ENCODE measurements around the gene BUB1B. TPM values are rescaled to one million over a fixed set of nuclear protein-coding genes. Genes with fewer than 3 reads are reported as not detected.

Gene BUB1B
- polyA plus RNA-seq, 1 donor from 2014 or later: 50.0 TPM

GRCh38 chr15:40264321-40265153, 103.7 kb downstream of the BUB1B start:
- Histone ChIP-seq H3K9me3 (ENCODE audit: low read length) (no peaks in the 10 kb centered on the region), H2AFZ (ENCODE audit: low read depth, low read length) (no peak overlapping the region)

GRCh38 chr15:40265355-40265754, 104.5 kb downstream of the BUB1B start:
- Histone ChIP-seq H3K36me3 (ENCODE audit: insufficient read depth, low read length) (no peaks in the 10 kb centered on the region), H3K79me2 (replicated peaks; ENCODE audit: insufficient read depth, low read length) (no peaks in the 10 kb centered on the region), H3K9me2 (ENCODE audit: insufficient read depth, low read length) (no peaks in the 10 kb centered on the region), H3K4me3 (ENCODE audit: low read length) (no peak overlapping the region), H3K9ac (ENCODE audit: low read length) (no peak overlapping the region), H3K27ac (ENCODE audit: low read length) (no peak overlapping the region), H3K4me2 (ENCODE audit: low read length) (no peak overlapping the region), H3F3A (ENCODE audit: insufficient read depth, low read length, poor library complexity, severe bottlenecking) (no peaks in the 10 kb centered on the region), H3K27me3 (ENCODE audit: insufficient read depth, low read depth, low read length) (no peaks in the 10 kb centered on the region), H2AFZ (ENCODE audit: low read depth, low read length) (no peak overlapping the region), H4K20me1 (ENCODE audit: insufficient read depth) (no peaks in the 10 kb centered on the region), H3K9me3 (ENCODE audit: low read length) (no peaks in the 10 kb centered on the region)
- TF ChIP-seq SMC3 (conservative IDR thresholded peaks at IDR 0.05; ENCODE audit: poor library complexity): no peak
- no peak for TF ChIP-seq RAD21 (conservative IDR thresholded peaks at IDR 0.05)
- no peak for TF ChIP-seq EP300 (conservative IDR thresholded peaks at IDR 0.05; ENCODE audit: poor library complexity, severe bottlenecking)
- TF ChIP-seq REST (IDR thresholded peaks at IDR 0.05; ENCODE audit: borderline replicate concordance): no peak
- TF ChIP-seq POLR2AphosphoS5 (IDR thresholded peaks at IDR 0.05): no peak
- TF ChIP-seq EZH2 (IDR thresholded peaks at IDR 0.05; ENCODE audit: borderline replicate concordance, insufficient read depth, low read length, poor library complexity, severe bottlenecking): no peak
- TF ChIP-seq TAF1 (IDR thresholded peaks at IDR 0.05; ENCODE audit: low read depth): no peak

More at GRCh38 chr15:40264321-40265153, 103.7 kb downstream of the BUB1B start:
- Histone ChIP-seq H3K27ac (ENCODE audit: low read length) (no peak overlapping the region), H3K9ac (ENCODE audit: low read length) (no peak overlapping the region), H3F3A (ENCODE audit: insufficient read depth, low read length, poor library complexity, severe bottlenecking) (no peaks in the 10 kb centered on the region), H4K20me1 (ENCODE audit: insufficient read depth) (no peaks in the 10 kb centered on the region), H3K27me3 (ENCODE audit: insufficient read depth, low read depth, low read length) (no peaks in the 10 kb centered on the region), H3K36me3 (ENCODE audit: insufficient read depth, low read length) (no peaks in the 10 kb centered on the region), H3K4me3 (ENCODE audit: low read length) (no peak overlapping the region), H3K79me2 (replicated peaks; ENCODE audit: insufficient read depth, low read length) (no peaks in the 10 kb centered on the region), H3K9me2 (ENCODE audit: insufficient read depth, low read length) (no peaks in the 10 kb centered on the region), H3K4me2 (ENCODE audit: low read length) (no peak overlapping the region)
- TF ChIP-seq REST (IDR thresholded peaks at IDR 0.05; ENCODE audit: borderline replicate concordance) (no peak), MXI1 (conservative IDR thresholded peaks at IDR 0.05; ENCODE audit: poor library complexity, severe bottlenecking) (no peak), RAD21 (conservative IDR thresholded peaks at IDR 0.05) (no peak), EP300 (conservative IDR thresholded peaks at IDR 0.05; ENCODE audit: poor library complexity, severe bottlenecking) (no peak), TAF1 (IDR thresholded peaks at IDR 0.05; ENCODE audit: low read depth) (no peak), SMC3 (conservative IDR thresholded peaks at IDR 0.05; ENCODE audit: poor library complexity) (no peak), POLR2AphosphoS5 (IDR thresholded peaks at IDR 0.05) (no peak), CTCF (IDR thresholded peaks at IDR 0.05; ENCODE audit: poor library complexity, severe bottlenecking) (no peak), EZH2 (IDR thresholded peaks at IDR 0.05; ENCODE audit: borderline replicate concordance, insufficient read depth, low read length, poor library complexity, severe bottlenecking) (no peak)
